ENCODE data around the gene TRAF1. TPM values are rescaled to one million over a fixed set of nuclear protein-coding genes. Genes with fewer than 3 reads are reported as not detected.

The TRAF1 gene
- total and polyA plus RNA-seq, 10 of the 15 experiments (the other 5 are each of a cell fraction or from before 2014, with no cell fraction given), result 13.8 to 163 (median 128) TPM

- ChIA-PET RAD21 (ENCODE audit: unreplicated experiment) (interaction anchor here (0.6 to 11.7 kb wide), 9 partner anchors 16 to 181 kb away, joined by 3 to 196 read pairs (median 5); partner anchors contain the start of gene TRAF1), SMC1A (ENCODE audit: uncharacterized antibody, unreplicated experiment) (interaction anchor here (0.9 to 26.1 kb wide), 16 partner anchors 14 to 182 kb away, joined by 3 to 522 read pairs (median 5); partner anchors contain the start of gene TRAF1), POLR2A (interaction anchor here (0.7 to 18.1 kb wide), 3 partner anchors 16 to 218 kb away, joined by 3 to 383 read pairs (median 224); no protein-coding TSS in a partner anchor), CTCF (interaction anchor here (0.7 to 11.9 kb wide), 25 partner anchors 9 to 262 kb away, joined by 3 to 110 read pairs (median 6); partner anchors contain the start of gene TRAF1)
- no peak for DNase-seq (ENCODE audit: low read depth, low spot score)
- BruUV-seq (replicated peaks), result no TSS peak
- H3K27me3 ChIP-seq (replicated peaks in 1 of 2; ENCODE audit: control insufficient read depth in 2 of 2, insufficient read depth in 2 of 2, low read length in 1 of 2), result no peaks in the 10 kb centered on the region
- intact Hi-C loops (cut with micrococcal nuclease; ENCODE audit: unreplicated experiment), result loop anchor here (2.0 kb wide), 2 partner anchors 16 to 68 kb away; no protein-coding TSS in a partner anchor
- no peak overlapping the region for H3K27ac ChIP-seq (ENCODE audit: control insufficient read depth, insufficient read depth)
- H3K79me2 ChIP-seq (ENCODE audit: control insufficient read depth, insufficient read depth, low read length), result peaks cover 8% of the 10 kb centered on the region
- no peak overlapping the region for H2AFZ ChIP-seq (ENCODE audit: control insufficient read depth, low read depth, low read length)
- H4K20me1 ChIP-seq (ENCODE audit: control insufficient read depth, insufficient read depth), result no peaks in the 10 kb centered on the region
- in situ Hi-C loops (cut with MboI), result loop anchor here (5.0 kb wide), 2 partner anchors 65 to 180 kb away; no protein-coding TSS in a partner anchor
- H3K4me2 ChIP-seq (ENCODE audit: control insufficient read depth, insufficient read depth), result no peak overlapping the region
- no peak for ATAC-seq
- FAIRE-seq, result no peak
- no peak overlapping the region for H3K9ac ChIP-seq (ENCODE audit: control insufficient read depth, insufficient read depth, low read length)
- TF ChIP-seq JUNB (IDR thresholded peaks at IDR 0.05), result no peak
- TF ChIP-seq RAD51 (IDR thresholded peaks at IDR 0.05), result no peak
- TF ChIP-seq KDM1A (IDR thresholded peaks at IDR 0.05; ENCODE audit: borderline replicate concordance), result no peak
- no peak for TF ChIP-seq GABPA (IDR thresholded peaks at IDR 0.05; ENCODE audit: low read depth)
- TF ChIP-seq JUND (IDR thresholded peaks at IDR 0.05; ENCODE audit: low read depth, low read length), result no peak
- no peak for TF ChIP-seq ETV6 (conservative IDR thresholded peaks at IDR 0.05 in 1 of 2, IDR thresholded peaks at IDR 0.05 in 1 of 2; ENCODE audit: borderline replicate concordance in 1 of 2, low read depth in 1 of 2)
- TF ChIP-seq TARDBP (IDR thresholded peaks at IDR 0.05; ENCODE audit: borderline replicate concordance), result no peak
- no peak for TF ChIP-seq HDAC2 (IDR thresholded peaks at IDR 0.05)
- TF ChIP-seq NR2F1 (conservative IDR thresholded peaks at IDR 0.05), result no peak
- no peak for TF ChIP-seq NR2C2 (IDR thresholded peaks at IDR 0.05; ENCODE audit: borderline replicate concordance, control insufficient read depth, insufficient read length, low read depth)
- no peak for TF ChIP-seq ASH2L (IDR thresholded peaks at IDR 0.05; ENCODE audit: borderline replicate concordance, low read depth)
- TF ChIP-seq SMAD1 (IDR thresholded peaks at IDR 0.05; ENCODE audit: low read depth, partially characterized antibody), result no peak
- no peak for TF ChIP-seq ELK1 (IDR thresholded peaks at IDR 0.05; ENCODE audit: low read depth, low read length)
- no peak for TF ChIP-seq PML (IDR thresholded peaks at IDR 0.05; ENCODE audit: low read length)
- no peak for TF ChIP-seq LARP7 (IDR thresholded peaks at IDR 0.05)
- TF ChIP-seq TBL1XR1 (IDR thresholded peaks at IDR 0.05; ENCODE audit: low read depth, low read length), result no peak
- no peak for TF ChIP-seq NR2C1 (IDR thresholded peaks at IDR 0.05)
- TF ChIP-seq ATF2 (IDR thresholded peaks at IDR 0.05; ENCODE audit: low read length), result no peak
- no peak for TF ChIP-seq RELA (IDR thresholded peaks at IDR 0.05; ENCODE audit: borderline replicate concordance, partially characterized antibody)
- TF ChIP-seq MEF2A (IDR thresholded peaks at IDR 0.05; ENCODE audit: insufficient read depth, low read depth, low read length), result no peak
- H3K9me3 ChIP-seq (replicated peaks; ENCODE audit: control insufficient read depth, insufficient read depth, low read length), result no peaks in the 10 kb centered on the region
- no peaks in the 10 kb centered on the region for H3K36me3 ChIP-seq (ENCODE audit: control insufficient read depth in 2 of 2, insufficient read depth in 2 of 2, low read length in 1 of 2)
- peaks cover 44% of the 10 kb centered on the region for H3K4me1 ChIP-seq (ENCODE audit: control insufficient read depth, insufficient read depth, low read length)
- 100% methylated on average over 1 of the region's 1 CpG for WGBS (ENCODE audit: insufficient coverage, insufficient replicate concordance, low lambda C conversion rate, missing lambda C conversion rate)
- H3K4me3 ChIP-seq, result no peak overlapping the region
Measured at GRCh38 chr9:120937127-120937526, 10.5 kb upstream of the TRAF1 start.
